ENCODE data around the gene SLC46A3. TPM values are rescaled to one million over a fixed set of nuclear protein-coding genes. Genes with fewer than 3 reads are reported as not detected.

The SLC46A3 gene
- total and polyA plus RNA-seq, 10 of the 15 experiments (the other 5 are each of a cell fraction or from before 2014, with no cell fraction given): 2.9 to 15.6 (median 9.4) TPM

GRCh38 chr13:28654276-28654675 is 64.5 kb downstream of the SLC46A3 start:
- no peak overlapping the region for H3K27ac ChIP-seq (ENCODE audit: control insufficient read depth, insufficient read depth)
- SMC1A ChIA-PET (ENCODE audit: uncharacterized antibody, unreplicated experiment): interaction anchor here (0.9 to 11.4 kb wide), 2 partner anchors 10 to 14 kb away, joined by 4 to 270 read pairs; no protein-coding TSS in a partner anchor
- no peak overlapping the region for H3K4me2 ChIP-seq (ENCODE audit: control insufficient read depth, insufficient read depth)
- in situ Hi-C loops (cut with MboI): no loop called here
- H3K79me2 ChIP-seq (ENCODE audit: control insufficient read depth, insufficient read depth, low read length): peaks cover 48% of the 10 kb centered on the region
- FAIRE-seq: no peak
- no peak overlapping the region for H3K9ac ChIP-seq (ENCODE audit: control insufficient read depth, insufficient read depth, low read length)
- intact Hi-C loops (cut with micrococcal nuclease; ENCODE audit: unreplicated experiment): loop anchor here (10.0 kb wide), 1 partner anchor 599 kb away; no protein-coding TSS in a partner anchor
- H3K4me1 ChIP-seq (ENCODE audit: control insufficient read depth, insufficient read depth, low read length): peaks cover 5% of the 10 kb centered on the region; the same call in 1 of the 2 replicates
- RAD21 ChIA-PET (ENCODE audit: unreplicated experiment): interaction anchor here (1.0 to 8.1 kb wide), 2 partner anchors 15 to 142 kb away, joined by 6 to 196 read pairs; no protein-coding TSS in a partner anchor
- no peak overlapping the region for H3K4me3 ChIP-seq
- no peak for ATAC-seq
- H3K9me3 ChIP-seq (replicated peaks; ENCODE audit: control insufficient read depth, insufficient read depth, low read length): no peaks in the 10 kb centered on the region; the same call in 2 of the 3 replicates
- BruUV-seq (replicated peaks): no TSS peak
- CTCF ChIA-PET: interaction anchor here (8.1 kb wide), 1 partner anchor 15 kb away, joined by 139 read pairs; no protein-coding TSS in a partner anchor
- no peak for DNase-seq (ENCODE audit: low read depth, low spot score)
- no peak overlapping the region for H2AFZ ChIP-seq (ENCODE audit: control insufficient read depth, low read depth, low read length)
- POLR2A ChIA-PET: interaction anchor here (5.7 kb wide), 1 partner anchor 15 kb away, joined by 84 read pairs; no protein-coding TSS in a partner anchor
- no peaks in the 10 kb centered on the region for H4K20me1 ChIP-seq (ENCODE audit: control insufficient read depth, insufficient read depth)
- no peaks in the 10 kb centered on the region for H3K27me3 ChIP-seq (replicated peaks in 1 of 2; ENCODE audit: control insufficient read depth in 2 of 2, insufficient read depth in 2 of 2, low read length in 1 of 2)
- WGBS (ENCODE audit: insufficient coverage, insufficient replicate concordance, low lambda C conversion rate, missing lambda C conversion rate): 92% methylated on average over 1 of the region's 1 CpG
- H3K36me3 ChIP-seq (ENCODE audit: control insufficient read depth in 2 of 2, insufficient read depth in 2 of 2, low read length in 1 of 2): peaks cover 0 to 3% of the 10 kb centered on the region in 2 experiments; a peak in 1 of 4 replicates
- TF ChIP-seq SKIL (IDR thresholded peaks at IDR 0.05; ENCODE audit: low read depth, poor library complexity, severe bottlenecking) (no peak), BHLHE40 (IDR thresholded peaks at IDR 0.05; ENCODE audit: borderline replicate concordance in 1 of 2, low read depth in 2 of 2, low read length in 1 of 2) (no peak), FOS (IDR thresholded peaks at IDR 0.05; ENCODE audit: borderline replicate concordance, extremely low read depth, insufficient read length) (no peak), BRCA1 (IDR thresholded peaks at IDR 0.05; ENCODE audit: low read depth, low read length) (no peak), REST (IDR thresholded peaks at IDR 0.05; ENCODE audit: low read depth, low read length) (no peak), STAT3 (IDR thresholded peaks at IDR 0.05; ENCODE audit: low read depth, low read length) (no peak), CBFB (IDR thresholded peaks at IDR 0.05; ENCODE audit: low read depth) (no peak), ZNF24 (IDR thresholded peaks at IDR 0.05) (no peak), ZBTB40 (IDR thresholded peaks at IDR 0.05; ENCODE audit: borderline replicate concordance) (no peak), E4F1 (IDR thresholded peaks at IDR 0.05; ENCODE audit: borderline replicate concordance, partially characterized antibody) (no peak), HDGF (IDR thresholded peaks at IDR 0.05) (no peak)

Data from GM12878 (cell line).